HepG2 (cell line): ENCODE results near the gene CD24. TPM values are rescaled to one million over a fixed set of nuclear protein-coding genes. Genes with fewer than 3 reads are reported as not detected.

Source experiments
- FOXK1 ChIP-seq: sonication (generic); formaldehyde crosslinking; IDR thresholded peaks from 2 replicates; pipeline ENCODE4 v1.4.0; 2020; ENCODE audit warnings: low read depth, missing genetic modification reagents, borderline replicate concordance
- ISX ChIP-seq: sonication (generic); formaldehyde crosslinking; conservative IDR thresholded peaks from 2 replicates; pipeline ENCODE4 v1.5.0; 2020; ENCODE audit warnings: missing genetic modification reagents
- KMT2B ChIP-seq: IDR thresholded peaks from 2 replicates; pipeline ENCODE4 v1.6.1; 2016; ENCODE audit warnings: missing genetic modification reagents, missing compliant biosample characterization
- LBX2 ChIP-seq: sonication (generic); formaldehyde crosslinking; IDR thresholded peaks from 2 replicates; pipeline ENCODE4 v1.5.0; 2020; ENCODE audit warnings: missing genetic modification reagents, mild to moderate bottlenecking, borderline replicate concordance
- MAZ ChIP-seq, 2 experiments: sonication (generic) in 1 of 2; formaldehyde crosslinking in 1 of 2; IDR thresholded peaks; 2 replicates each; pipeline versions ENCODE4 v1.5.0 to v1.6.1; 2012 to 2020; ENCODE audit warnings: low read depth in 2 of 2, mild to moderate bottlenecking in 2 of 2, borderline replicate concordance in 1 of 2, improper control_type of control experiment in 1 of 2, low read length in 1 of 2, missing genetic modification reagents in 1 of 2, moderate library complexity in 1 of 2
- NFATC3 ChIP-seq: sonication (generic); formaldehyde crosslinking; IDR thresholded peaks from 2 replicates; pipeline ENCODE4 v1.5.1; 2020; ENCODE audit warnings: mild to moderate bottlenecking, missing genetic modification reagents
- RBM39 ChIP-seq: fragments of 200-400 bp; formaldehyde crosslinking; IDR thresholded peaks from one replicate; pipeline ENCODE4 v1.6.1; 2018; ENCODE audit warnings: antibody characterized with exemption, mild to moderate bottlenecking, low read depth, low read length; ENCODE audit not compliant: poor library complexity, severe bottlenecking
- SMAD3 ChIP-seq: sonication (generic); formaldehyde crosslinking; IDR thresholded peaks from 2 replicates; pipeline ENCODE4 v1.4.0; 2020; ENCODE audit warnings: missing genetic modification reagents
- TEAD3 ChIP-seq: optimal IDR thresholded peaks from 2 replicates; pipeline ENCODE3; 2016; ENCODE audit warnings: borderline replicate concordance
- TOE1 ChIP-seq: sonication (generic); formaldehyde crosslinking; IDR thresholded peaks from 2 replicates; pipeline ENCODE4 v1.4.0; 2020; ENCODE audit warnings: mild to moderate bottlenecking, missing genetic modification reagents
- XRCC5 ChIP-seq: fragments of 200-400 bp; formaldehyde crosslinking; optimal IDR thresholded peaks from 2 replicates; pipeline ENCODE3; 2017; ENCODE audit warnings: mild to moderate bottlenecking, low read length
- ZBTB33 ChIP-seq: sonication (generic); formaldehyde crosslinking; IDR thresholded peaks from 2 replicates; pipeline ENCODE4 v1.4.0; 2020; ENCODE audit warnings: missing genetic modification reagents
- ZBTB7B ChIP-seq: sonication (generic); formaldehyde crosslinking; IDR thresholded peaks from 2 replicates; pipeline ENCODE4 v1.4.0; 2020; ENCODE audit warnings: missing genetic modification reagents
- ZFP36L2 ChIP-seq: sonication (generic); formaldehyde crosslinking; IDR thresholded peaks from 2 replicates; pipeline ENCODE4 v1.4.0; 2020; ENCODE audit warnings: missing genetic modification reagents
- ZNF225 ChIP-seq: sonication (generic); formaldehyde crosslinking; IDR thresholded peaks from 2 replicates; pipeline ENCODE4 v1.4.0; 2020; ENCODE audit warnings: mild to moderate bottlenecking, missing genetic modification reagents
- ZNF260 ChIP-seq: sonication (generic); formaldehyde crosslinking; IDR thresholded peaks from 2 replicates; pipeline ENCODE4 v1.4.0; 2020; ENCODE audit warnings: missing genetic modification reagents, low read depth, mild to moderate bottlenecking, borderline replicate concordance
- ZNF44 ChIP-seq: sonication (generic); formaldehyde crosslinking; IDR thresholded peaks from 2 replicates; pipeline ENCODE4 v1.5.1; 2020; ENCODE audit warnings: mild to moderate bottlenecking, missing genetic modification reagents
- ZNF446 ChIP-seq: sonication (generic); formaldehyde crosslinking; IDR thresholded peaks from 2 replicates; pipeline ENCODE4 v1.5.0; 2020; ENCODE audit warnings: mild to moderate bottlenecking, missing genetic modification reagents
- ZNF451 ChIP-seq: sonication (generic); formaldehyde crosslinking; IDR thresholded peaks from 2 replicates; pipeline ENCODE4 v1.5.0; 2020; ENCODE audit warnings: mild to moderate bottlenecking, missing genetic modification reagents
- ZNF557 ChIP-seq: sonication (generic); formaldehyde crosslinking; IDR thresholded peaks from 2 replicates; pipeline ENCODE4 v1.4.0; 2020; ENCODE audit warnings: missing genetic modification reagents
- ZNF792 ChIP-seq: IDR thresholded peaks from 2 replicates; pipeline ENCODE4 v1.6.1; 2016
- ZNF816 ChIP-seq: sonication (generic); formaldehyde crosslinking; IDR thresholded peaks from 2 replicates; pipeline ENCODE4 v1.8.0; 2022; ENCODE audit warnings: missing genetic modification reagents, mild to moderate bottlenecking, borderline replicate concordance
- polyA plus RNA-seq, 8 experiments: library from polyadenylated mRNA; depleted of rRNA in 3 of 8; stranded (reverse) in 7 of 8; unstranded in 1 of 8; fragments of >200 nt; fragmentation: Illumina TruSeq in 4 of 8; extraction: Trizol in 4 of 8; gene quantifications; 2 replicates each; pipeline versions ENCODE4 v1.2.1 to v1.2.3, GENCODE V29; 2011 to 2016; ENCODE audit warnings: low read depth in 4 of 8, missing spikeins in 1 of 8, mixed read lengths in 1 of 8; ENCODE audit not compliant: insufficient read depth in 1 of 8
- total RNA-seq, 5 experiments: library from RNA; depleted of rRNA; stranded (reverse); fragments of >200 nt; fragmentation: Illumina TruSeq; extraction: Trizol; gene quantifications; 2 replicates each; pipeline ENCODE4 v1.2.3, GENCODE V29; 2016; ENCODE audit warnings: low read depth in 1 of 5
- TF ChIP-seq, protein P1 (sequence below): sonication (generic); formaldehyde crosslinking; IDR thresholded peaks from 2 replicates; pipeline ENCODE4 v1.4.0; 2020; ENCODE audit warnings: missing genetic modification reagents
- TF ChIP-seq, protein P2 (sequence below): sonication (generic); formaldehyde crosslinking; conservative IDR thresholded peaks from 2 replicates; pipeline ENCODE4 v1.4.0; 2020; ENCODE audit warnings: mild to moderate bottlenecking, missing genetic modification reagents, moderate library complexity

The CD24 gene
- total and polyA plus RNA-seq, 2 of the 13 experiments (the other 11 are each of a cell fraction or from before 2014, with no cell fraction given) = 11.3 to 30.5 TPM

GRCh38 chr6:106979435-106979884 lies 4.9 kb upstream of the CD24 start (continued):
- TF ChIP-seq KMT2B (CRISPR knock-in tag) (no peak), ZNF816 (CRISPR knock-in tag) (no peak), MAZ (IDR thresholded peaks at IDR 0.05; ENCODE audit: borderline replicate concordance, low read depth, low read length) (no peak), MAZ (CRISPR knock-in tag; IDR thresholded peaks at IDR 0.05; ENCODE audit: low read depth) (no peak), ZBTB33 (no peak), ZBTB7B (no peak), LBX2 (CRISPR knock-in tag) (no peak), ZFP36L2 (CRISPR knock-in tag) (no peak), TOE1 (CRISPR knock-in tag) (no peak), SMAD3 (CRISPR knock-in tag) (no peak), ZNF225 (no peak), ZNF557 (CRISPR knock-in tag) (no peak), ZNF792 (CRISPR knock-in tag) (0 out of 2 replicates have a peak, but pooled peaks have one; percentile 25), TEAD3 (CRISPR knock-in tag) (peak; percentile 20), FOXK1 (peak; percentile 46; the same call in 1 of the 2 replicates), ISX (no peak), XRCC5 (peak; percentile 55), NFATC3 (CRISPR knock-in tag) (no peak), ZNF446 (no peak), ZNF260 (CRISPR knock-in tag) (no peak), ZNF44 (CRISPR knock-in tag) (0 out of 2 replicates have a peak, but pooled peaks have one; percentile 29), RBM39 (no peak), ZNF451 (CRISPR knock-in tag) (no peak)
- TF ChIP-seq, protein P1, sequence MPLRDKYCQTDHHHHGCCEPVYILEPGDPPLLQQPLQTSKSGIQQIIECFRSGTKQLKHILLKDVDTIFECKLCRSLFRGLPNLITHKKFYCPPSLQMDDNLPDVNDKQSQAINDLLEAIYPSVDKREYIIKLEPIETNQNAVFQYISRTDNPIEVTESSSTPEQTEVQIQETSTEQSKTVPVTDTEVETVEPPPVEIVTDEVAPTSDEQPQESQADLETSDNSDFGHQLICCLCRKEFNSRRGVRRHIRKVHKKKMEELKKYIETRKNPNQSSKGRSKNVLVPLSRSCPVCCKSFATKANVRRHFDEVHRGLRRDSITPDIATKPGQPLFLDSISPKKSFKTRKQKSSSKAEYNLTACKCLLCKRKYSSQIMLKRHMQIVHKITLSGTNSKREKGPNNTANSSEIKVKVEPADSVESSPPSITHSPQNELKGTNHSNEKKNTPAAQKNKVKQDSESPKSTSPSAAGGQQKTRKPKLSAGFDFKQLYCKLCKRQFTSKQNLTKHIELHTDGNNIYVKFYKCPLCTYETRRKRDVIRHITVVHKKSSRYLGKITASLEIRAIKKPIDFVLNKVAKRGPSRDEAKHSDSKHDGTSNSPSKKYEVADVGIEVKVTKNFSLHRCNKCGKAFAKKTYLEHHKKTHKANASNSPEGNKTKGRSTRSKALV (CRISPR knock-in tag) = 0 out of 2 replicates have a peak, but pooled peaks have one; percentile 30
- TF ChIP-seq, protein P2, sequence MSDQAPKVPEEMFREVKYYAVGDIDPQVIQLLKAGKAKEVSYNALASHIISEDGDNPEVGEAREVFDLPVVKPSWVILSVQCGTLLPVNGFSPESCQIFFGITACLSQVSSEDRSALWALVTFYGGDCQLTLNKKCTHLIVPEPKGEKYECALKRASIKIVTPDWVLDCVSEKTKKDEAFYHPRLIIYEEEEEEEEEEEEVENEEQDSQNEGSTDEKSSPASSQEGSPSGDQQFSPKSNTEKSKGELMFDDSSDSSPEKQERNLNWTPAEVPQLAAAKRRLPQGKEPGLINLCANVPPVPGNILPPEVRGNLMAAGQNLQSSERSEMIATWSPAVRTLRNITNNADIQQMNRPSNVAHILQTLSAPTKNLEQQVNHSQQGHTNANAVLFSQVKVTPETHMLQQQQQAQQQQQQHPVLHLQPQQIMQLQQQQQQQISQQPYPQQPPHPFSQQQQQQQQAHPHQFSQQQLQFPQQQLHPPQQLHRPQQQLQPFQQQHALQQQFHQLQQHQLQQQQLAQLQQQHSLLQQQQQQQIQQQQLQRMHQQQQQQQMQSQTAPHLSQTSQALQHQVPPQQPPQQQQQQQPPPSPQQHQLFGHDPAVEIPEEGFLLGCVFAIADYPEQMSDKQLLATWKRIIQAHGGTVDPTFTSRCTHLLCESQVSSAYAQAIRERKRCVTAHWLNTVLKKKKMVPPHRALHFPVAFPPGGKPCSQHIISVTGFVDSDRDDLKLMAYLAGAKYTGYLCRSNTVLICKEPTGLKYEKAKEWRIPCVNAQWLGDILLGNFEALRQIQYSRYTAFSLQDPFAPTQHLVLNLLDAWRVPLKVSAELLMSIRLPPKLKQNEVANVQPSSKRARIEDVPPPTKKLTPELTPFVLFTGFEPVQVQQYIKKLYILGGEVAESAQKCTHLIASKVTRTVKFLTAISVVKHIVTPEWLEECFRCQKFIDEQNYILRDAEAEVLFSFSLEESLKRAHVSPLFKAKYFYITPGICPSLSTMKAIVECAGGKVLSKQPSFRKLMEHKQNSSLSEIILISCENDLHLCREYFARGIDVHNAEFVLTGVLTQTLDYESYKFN (CRISPR knock-in tag) = 0 out of 2 replicates have a peak, but pooled peaks have one; percentile 12
